Measurements from ENCODE around the gene WDR5.

DNA sequence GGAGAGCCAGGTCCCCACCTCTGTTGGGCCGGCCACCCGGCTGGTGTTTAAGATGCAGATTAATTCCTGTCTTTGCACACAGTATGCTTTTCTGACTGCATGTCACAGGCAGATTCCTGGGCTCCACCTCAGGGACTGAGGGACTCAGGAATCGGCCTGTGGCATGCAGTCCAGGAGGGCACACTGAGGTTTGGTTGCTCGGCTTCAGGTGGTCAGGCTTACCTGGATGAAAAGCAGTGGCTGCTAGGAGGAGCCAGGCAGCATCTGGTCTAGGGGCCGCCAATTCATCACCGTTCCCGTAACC is 1.1 kb downstream of the WDR5 start:
- TF ChIP-seq, protein P1, sequence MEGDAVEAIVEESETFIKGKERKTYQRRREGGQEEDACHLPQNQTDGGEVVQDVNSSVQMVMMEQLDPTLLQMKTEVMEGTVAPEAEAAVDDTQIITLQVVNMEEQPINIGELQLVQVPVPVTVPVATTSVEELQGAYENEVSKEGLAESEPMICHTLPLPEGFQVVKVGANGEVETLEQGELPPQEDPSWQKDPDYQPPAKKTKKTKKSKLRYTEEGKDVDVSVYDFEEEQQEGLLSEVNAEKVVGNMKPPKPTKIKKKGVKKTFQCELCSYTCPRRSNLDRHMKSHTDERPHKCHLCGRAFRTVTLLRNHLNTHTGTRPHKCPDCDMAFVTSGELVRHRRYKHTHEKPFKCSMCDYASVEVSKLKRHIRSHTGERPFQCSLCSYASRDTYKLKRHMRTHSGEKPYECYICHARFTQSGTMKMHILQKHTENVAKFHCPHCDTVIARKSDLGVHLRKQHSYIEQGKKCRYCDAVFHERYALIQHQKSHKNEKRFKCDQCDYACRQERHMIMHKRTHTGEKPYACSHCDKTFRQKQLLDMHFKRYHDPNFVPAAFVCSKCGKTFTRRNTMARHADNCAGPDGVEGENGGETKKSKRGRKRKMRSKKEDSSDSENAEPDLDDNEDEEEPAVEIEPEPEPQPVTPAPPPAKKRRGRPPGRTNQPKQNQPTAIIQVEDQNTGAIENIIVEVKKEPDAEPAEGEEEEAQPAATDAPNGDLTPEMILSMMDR (conservative IDR thresholded peaks at IDR 0.05; ENCODE audit: low read depth, low read length): no peak
- TF ChIP-seq EZH2 (IDR thresholded peaks at IDR 0.05; ENCODE audit: borderline replicate concordance, low read depth, low read length, poor library complexity, severe bottlenecking): no peak

Data from A673 (cell line).